ENCODE results near the gene TWIST2. TPM values are rescaled to one million over a fixed set of nuclear protein-coding genes. Genes with fewer than 3 reads are reported as not detected.

The TWIST2 gene
- total RNA-seq, 1 donor from 2014 or later = 2.7 TPM

DNA sequence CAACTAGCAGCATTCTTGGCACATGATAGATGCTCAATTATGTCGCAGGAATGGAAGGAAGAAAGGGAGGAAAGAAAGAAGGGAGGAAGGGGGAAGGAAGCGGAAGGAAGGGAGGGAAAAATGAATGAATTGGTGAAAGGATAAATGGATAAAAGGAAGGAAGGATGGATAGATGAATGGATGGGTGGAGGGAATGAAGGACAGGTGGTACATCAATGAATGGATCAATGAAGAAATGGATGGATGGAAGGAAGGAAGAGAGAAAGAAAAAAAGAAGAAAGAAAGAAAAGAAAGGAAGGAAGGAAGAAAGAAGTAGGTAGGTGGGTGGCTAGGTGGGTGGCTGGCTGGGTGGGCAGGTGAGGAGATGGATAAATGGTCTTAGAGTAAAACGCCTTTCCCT is 56.8 kb downstream of the TWIST2 start:
- no peak overlapping the region for H3K27ac ChIP-seq (replicated peaks)
- intact Hi-C loops (cut with micrococcal nuclease) = no loop called here
- no peaks in the 10 kb centered on the region for H3K9me3 ChIP-seq (replicated peaks)
- TF ChIP-seq, protein P1, sequence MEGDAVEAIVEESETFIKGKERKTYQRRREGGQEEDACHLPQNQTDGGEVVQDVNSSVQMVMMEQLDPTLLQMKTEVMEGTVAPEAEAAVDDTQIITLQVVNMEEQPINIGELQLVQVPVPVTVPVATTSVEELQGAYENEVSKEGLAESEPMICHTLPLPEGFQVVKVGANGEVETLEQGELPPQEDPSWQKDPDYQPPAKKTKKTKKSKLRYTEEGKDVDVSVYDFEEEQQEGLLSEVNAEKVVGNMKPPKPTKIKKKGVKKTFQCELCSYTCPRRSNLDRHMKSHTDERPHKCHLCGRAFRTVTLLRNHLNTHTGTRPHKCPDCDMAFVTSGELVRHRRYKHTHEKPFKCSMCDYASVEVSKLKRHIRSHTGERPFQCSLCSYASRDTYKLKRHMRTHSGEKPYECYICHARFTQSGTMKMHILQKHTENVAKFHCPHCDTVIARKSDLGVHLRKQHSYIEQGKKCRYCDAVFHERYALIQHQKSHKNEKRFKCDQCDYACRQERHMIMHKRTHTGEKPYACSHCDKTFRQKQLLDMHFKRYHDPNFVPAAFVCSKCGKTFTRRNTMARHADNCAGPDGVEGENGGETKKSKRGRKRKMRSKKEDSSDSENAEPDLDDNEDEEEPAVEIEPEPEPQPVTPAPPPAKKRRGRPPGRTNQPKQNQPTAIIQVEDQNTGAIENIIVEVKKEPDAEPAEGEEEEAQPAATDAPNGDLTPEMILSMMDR (IDR thresholded peaks at IDR 0.05; ENCODE audit: borderline replicate concordance) = no peak
- no peak for DNase-seq
- H3K4me1 ChIP-seq = peaks cover 4% of the 10 kb centered on the region
- H3K4me3 ChIP-seq = no peak overlapping the region
- H3K36me3 ChIP-seq = no peaks in the 10 kb centered on the region
- H3K27me3 ChIP-seq (ENCODE audit: low read depth) = peaks cover 27% of the 10 kb centered on the region

DNA sequence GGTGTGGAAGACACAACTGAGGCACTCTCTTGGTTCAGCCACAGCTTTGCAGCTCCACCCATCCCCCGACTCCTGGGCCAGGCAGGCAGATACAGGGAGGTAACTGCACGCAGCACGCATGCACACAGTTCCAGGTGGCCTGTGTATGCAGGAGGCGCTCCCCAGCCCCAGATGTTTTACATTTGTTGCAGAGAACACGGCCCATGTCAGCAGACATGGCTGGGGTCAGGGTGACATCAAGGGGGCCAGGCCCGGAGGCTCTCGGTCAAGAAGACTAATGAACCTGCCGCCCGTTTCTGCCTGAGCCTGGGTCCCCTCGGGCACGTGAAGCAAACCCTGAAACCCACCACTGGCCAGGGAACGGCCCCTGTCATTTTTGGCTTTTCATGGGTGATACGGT is 57.3 kb downstream of the TWIST2 start:
- H3K9me3 ChIP-seq (replicated peaks) = no peaks in the 10 kb centered on the region
- peaks cover 4% of the 10 kb centered on the region for H3K4me1 ChIP-seq
- H3K4me3 ChIP-seq = no peak overlapping the region
- no peak overlapping the region for H3K27ac ChIP-seq (replicated peaks)
- DNase-seq = no peak
- intact Hi-C loops (cut with micrococcal nuclease) = no loop called here
- TF ChIP-seq, protein P1 (IDR thresholded peaks at IDR 0.05; ENCODE audit: borderline replicate concordance) = no peak
- H3K36me3 ChIP-seq = no peaks in the 10 kb centered on the region
- H3K27me3 ChIP-seq (ENCODE audit: low read depth) = peaks cover 23% of the 10 kb centered on the region

DNA sequence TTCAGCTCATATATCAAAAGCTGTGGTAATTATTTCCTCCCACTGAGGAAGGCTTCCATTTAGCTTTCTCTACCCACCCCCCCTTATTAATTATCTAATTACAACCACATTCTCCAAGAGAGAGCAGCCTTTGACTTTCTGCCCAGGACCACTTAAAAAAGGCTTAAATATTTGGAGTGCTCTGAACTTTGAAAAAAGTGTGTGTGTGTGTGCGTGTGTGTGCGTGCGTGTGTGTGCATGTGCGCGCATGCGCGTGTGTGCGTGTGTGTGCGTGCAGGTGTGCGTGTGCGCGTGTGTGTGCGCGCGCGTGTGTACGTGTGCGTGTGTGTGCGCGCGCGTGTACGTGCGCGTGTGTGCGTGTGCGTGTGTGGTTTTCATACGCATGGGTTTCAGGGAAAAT is 57.8 kb downstream of the TWIST2 start:
- intact Hi-C loops (cut with micrococcal nuclease) = no loop called here
- no peaks in the 10 kb centered on the region for H3K36me3 ChIP-seq
- H3K27ac ChIP-seq (replicated peaks) = no peak overlapping the region
- H3K9me3 ChIP-seq (replicated peaks) = no peaks in the 10 kb centered on the region
- TF ChIP-seq, protein P1 (IDR thresholded peaks at IDR 0.05; ENCODE audit: borderline replicate concordance) = no peak
- peaks cover 4% of the 10 kb centered on the region for H3K4me1 ChIP-seq
- H3K27me3 ChIP-seq (ENCODE audit: low read depth) = peaks cover 19% of the 10 kb centered on the region
- no peak overlapping the region for H3K4me3 ChIP-seq
- DNase-seq = no peak

DNA sequence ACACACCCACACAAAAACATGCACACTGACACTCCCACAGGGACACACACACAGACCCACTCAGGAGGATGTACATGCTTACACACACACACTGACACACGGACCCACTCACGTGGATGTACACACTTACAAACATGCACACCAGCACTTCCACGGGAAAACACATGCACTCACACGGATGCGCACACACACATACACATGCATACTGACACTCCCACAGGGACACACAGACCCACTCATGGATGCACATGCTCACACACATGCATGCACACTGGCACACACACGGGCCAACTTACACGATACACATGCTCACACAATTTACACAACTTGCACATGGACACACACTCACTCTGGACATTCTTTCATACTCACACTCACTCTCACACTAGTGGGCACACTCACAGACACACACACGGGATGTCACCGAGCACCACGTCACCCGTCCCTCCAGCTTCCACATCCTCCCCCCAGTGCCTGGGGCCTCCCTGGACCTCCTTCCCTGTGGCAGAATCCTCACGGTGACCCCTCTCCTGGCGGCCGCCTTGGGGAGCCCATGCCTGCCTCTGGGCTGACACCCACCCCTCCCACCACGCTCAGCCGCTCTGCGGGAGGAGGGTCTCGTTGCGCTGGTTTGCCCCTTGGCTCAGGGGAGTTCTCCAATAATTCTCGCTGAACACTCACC is 58.5 kb downstream of the TWIST2 start:
- no peak for DNase-seq
- Histone ChIP-seq H3K4me1 (peaks cover 4% of the 10 kb centered on the region), H3K27ac (replicated peaks) (no peak overlapping the region), H3K4me3 (no peak overlapping the region), H3K9me3 (replicated peaks) (no peaks in the 10 kb centered on the region), H3K36me3 (no peaks in the 10 kb centered on the region), H3K27me3 (ENCODE audit: low read depth) (peaks cover 16% of the 10 kb centered on the region)
- intact Hi-C loops (cut with micrococcal nuclease) = no loop called here
- TF ChIP-seq, protein P1 (IDR thresholded peaks at IDR 0.05; ENCODE audit: borderline replicate concordance) = no peak

DNA sequence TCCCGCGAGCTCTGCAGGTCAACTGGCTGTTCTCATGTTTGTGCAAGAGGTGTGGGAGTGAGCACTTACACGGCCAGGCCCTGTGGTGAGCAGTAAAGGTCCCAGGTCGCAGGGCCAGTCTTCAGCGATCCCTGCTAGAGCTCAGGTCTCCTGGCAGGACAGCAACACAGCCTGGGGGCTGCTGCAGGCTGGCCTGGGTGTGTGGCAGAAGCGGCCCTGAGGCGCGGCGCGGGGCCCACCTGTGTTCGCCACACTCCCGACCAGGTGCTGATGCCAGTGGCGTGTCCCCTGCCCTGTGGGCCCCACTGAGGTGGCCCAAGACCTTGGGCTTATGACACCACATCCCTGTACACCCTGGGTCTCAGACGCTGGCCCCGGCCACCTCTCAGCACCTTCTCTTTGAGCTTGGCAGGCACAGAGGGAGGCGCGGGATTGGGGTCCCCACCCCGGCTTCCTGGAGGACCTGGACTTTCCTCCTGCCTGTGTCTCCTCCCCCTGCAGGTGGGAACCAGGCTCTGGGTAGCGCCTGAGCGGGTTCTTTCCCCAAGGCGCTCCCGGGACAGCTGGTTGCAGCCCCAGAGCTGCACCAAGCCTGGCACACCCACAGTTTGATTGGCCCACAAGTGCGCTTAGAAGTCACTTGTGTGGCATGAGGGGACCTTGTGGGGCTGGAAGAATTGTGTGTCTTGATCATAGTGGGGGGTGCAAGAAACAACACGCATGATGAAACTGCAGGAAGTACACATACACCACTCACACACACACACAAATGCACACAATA is 59.2 kb downstream of the TWIST2 start:
- Histone ChIP-seq H3K27ac (replicated peaks) (no peak overlapping the region), H3K4me3 (no peak overlapping the region), H3K27me3 (ENCODE audit: low read depth) (peaks cover 9% of the 10 kb centered on the region), H3K36me3 (no peaks in the 10 kb centered on the region), H3K9me3 (replicated peaks) (no peaks in the 10 kb centered on the region), H3K4me1 (peaks cover 4% of the 10 kb centered on the region)
- intact Hi-C loops (cut with micrococcal nuclease) = no loop called here
- TF ChIP-seq, protein P1 (IDR thresholded peaks at IDR 0.05; ENCODE audit: borderline replicate concordance) = no peak
- DNase-seq = no peak
